Ovary (tissue), 9 donors: ENCODE data around the gene ARHGAP10. TPM values are rescaled to one million over a fixed set of nuclear protein-coding genes. Genes with fewer than 3 reads are reported as not detected.

Experiments
- DNase-seq, 5 donors: peaks; one replicate each; pipeline ENCODE4 v3.0.0-alpha.2; 2019 to 2020
- H3K27ac ChIP-seq, 2 donors: fragments of 200-600 bp; one replicate each; pipeline versions ENCODE4 v1.5.1 to v1.8.0; 2019 to 2022
- H3K27me3 ChIP-seq: fragments of 200-600 bp; one replicate; pipeline ENCODE4 v1.8.0; 2022
- H3K36me3 ChIP-seq: fragments of 200-600 bp; sonication (generic); one replicate; pipeline ENCODE4 v1.5.1; 2019
- H3K4me1 ChIP-seq: one replicate; pipeline ENCODE4 v1.8.1; 2013; ENCODE audit warnings: mild to moderate bottlenecking, moderate library complexity; ENCODE audit not compliant: insufficient read depth
- H3K4me3 ChIP-seq: fragments of 200-600 bp; sonication (generic); one replicate; pipeline ENCODE4 v1.5.1; 2017
- H3K9me3 ChIP-seq, 2 donors: fragments of 200-600 bp in 1 of 2; sonication (generic) in 1 of 2; one replicate each; pipeline versions ENCODE4 v1.5.1 to v1.8.1; 2013 to 2019; ENCODE audit warnings: mild to moderate bottlenecking in 1 of 2, moderate library complexity in 1 of 2
- CTCF ChIP-seq, 3 donors: fragments of 450-650 bp in 2 of 3; fragments of 200-600 bp in 1 of 3; IDR thresholded peaks; one replicate each; pipeline versions ENCODE4 v1.5.1 to v1.8.0; 2016 to 2022; ENCODE audit warnings: antibody characterized with exemption in 3 of 3, mild to moderate bottlenecking in 1 of 3
- EP300 ChIP-seq: sonication (generic); formaldehyde crosslinking; IDR thresholded peaks from one replicate; pipeline ENCODE4 v1.6.1; 2017; ENCODE audit warnings: antibody characterized with exemption
- POLR2A ChIP-seq: fragments of 450-650 bp; IDR thresholded peaks from one replicate; pipeline ENCODE4 v1.6.1; 2017; ENCODE audit warnings: antibody characterized with exemption, mild to moderate bottlenecking, moderate library complexity
- WGBS, 3 donors: extraction: QIAGEN DNeasy Blood & Tissue Kit in 1 of 3; methylation state at CpG; one replicate each; pipeline versions ENCODE4 v1.1.5 to v1.1.7; 2013 to 2017; 5-methylcytosine and 5-hydroxymethylcytosine counted together
- intact Hi-C, 4 donors: fragments of 100-400 bp; cut with DNase I; formaldehyde crosslinking; loops; one replicate each; pipeline versions ENCODE4 v1.11.0 to v1.15.1; 2022 to 2023
- polyA plus RNA-seq, 2 donors: library from polyadenylated mRNA; stranded (reverse); fragments of 200-250 nt in 1 of 2; fragments of 350-450 nt in 1 of 2; fragmentation: Illumina TruSeq in 1 of 2; extraction: RNeasy Lipid Tissue Mini Kit (QIAGEN cat#74804) in 1 of 2; gene quantifications; one replicate each; pipeline ENCODE4 v1.2.3, GENCODE V29; 2013 to 2014
- total RNA-seq, 7 donors: library from RNA; depleted of rRNA in 2 of 7; stranded (reverse); fragments of >200 nt in 2 of 7; fragmentation: NEBNext Ultra II Directional in 3 of 7; extraction: Animal tissue kit (Norgen Biotek cat#: 25700) in 3 of 7; gene quantifications; one replicate each; pipeline versions ENCODE4 v1.1.0 to v1.2.4, GENCODE V29; 2016 to 2023
- donor health status: DM: no; HTN: no; CAD: no; lungs with moderate emphysema.
- donor health status: DM: no; HTN: no; CAD: no.
- donor health status: Bipolar disorder and iron deficiency.
- donor health status: DM: yes; HTN: yes; CAD: no.
- donor health status: DM: no; HTN: no; CAD: no.
- donor health status: DM: yes; HTN: yes; CAD: no.

Gene ARHGAP10
- total and polyA plus RNA-seq, 9 donors = 37.1 to 76.7 (median 63.8) TPM

- no peak overlapping the region for H3K4me3 ChIP-seq
- no peaks in the 10 kb centered on the region for H3K9me3 ChIP-seq
- 93 to 100% (median 98%) methylated on average over 2 of the region's 2 CpGs for WGBS, 3 donors
- intact Hi-C loops = no loop called here
- H3K4me1 ChIP-seq = peaks cover 16% of the 10 kb centered on the region
- H3K27ac ChIP-seq = no peak overlapping the region
- H3K27me3 ChIP-seq = no peaks in the 10 kb centered on the region
- DNase-seq = no peak
- TF ChIP-seq CTCF (IDR thresholded peaks at IDR 0.05) (no peak), POLR2A (no peak), EP300 (no peak)
- no peaks in the 10 kb centered on the region for H3K36me3 ChIP-seq
These were observed 38.9 kb downstream of the ARHGAP10 start for GRCh38 chr4:147770831-147771230.

- no peaks in the 10 kb centered on the region for H3K36me3 ChIP-seq
- TF ChIP-seq POLR2A (no peak), CTCF (IDR thresholded peaks at IDR 0.05) (no peak), EP300 (no peak)
These were observed 40.2 kb downstream of the ARHGAP10 start for GRCh38 chr4:147772056-147772455.

GRCh38 chr4:147772459-147772969 is 40.6 kb downstream of the ARHGAP10 start:
- Histone ChIP-seq H3K9me3 (no peaks in the 10 kb centered on the region), H3K4me3 (no peak overlapping the region), H3K4me1 (peaks cover 18% of the 10 kb centered on the region), H3K27me3 (no peaks in the 10 kb centered on the region), H3K27ac (peak overlapping the region in 1 of 2 donors; percentile 25), H3K36me3 (no peaks in the 10 kb centered on the region)
- intact Hi-C loops = no loop called here
- no peak for TF ChIP-seq EP300
- TF ChIP-seq CTCF (IDR thresholded peaks at IDR 0.05) = no peak
- no peak for TF ChIP-seq POLR2A
- DNase-seq = no peak
- WGBS, 3 donors = 21 to 31% (median 22%) methylated on average over 5 of the region's 5 CpGs

More at GRCh38 chr4:147772056-147772455, 40.2 kb downstream of the ARHGAP10 start:
- intact Hi-C loops = no loop called here
- Histone ChIP-seq H3K4me3 (no peak overlapping the region), H3K9me3 (no peaks in the 10 kb centered on the region), H3K27ac (peak overlapping the region in 1 of 2 donors; percentile 25), H3K27me3 (no peaks in the 10 kb centered on the region), H3K4me1 (peaks cover 18% of the 10 kb centered on the region)
- DNase-seq = no peak
- WGBS, 3 donors = 78 to 81% (median 81%) methylated on average over 8 of the region's 8 CpGs

GRCh38 chr4:147773261-147774184 is 41.6 kb downstream of the ARHGAP10 start:
- 16 to 29% (median 18%) methylated on average over 3 of the region's 3 CpGs for WGBS, 3 donors
- no peaks in the 10 kb centered on the region for H3K27me3 ChIP-seq
- H3K36me3 ChIP-seq = no peaks in the 10 kb centered on the region
- no peaks in the 10 kb centered on the region for H3K9me3 ChIP-seq
- H3K27ac ChIP-seq = no peak overlapping the region
- H3K4me3 ChIP-seq = no peak overlapping the region
- peaks cover 16% of the 10 kb centered on the region for H3K4me1 ChIP-seq
- TF ChIP-seq EP300 (no peak), CTCF (IDR thresholded peaks at IDR 0.05) (no peak), POLR2A (no peak)
- intact Hi-C loops = no loop called here
- no peak for DNase-seq
